NCI-H82 treated with DMSO at 0.1 percent for 48 hours (cell line): Measurements from ENCODE around the gene VTCN1.
"Not testable (repeated sequence)": the region's sequence is repeated elsewhere in the genome, so short reads cannot be mapped to it uniquely, and the experiment has no call there.

Experiments
- DNase-seq: peaks from one replicate; lab custom pipeline; 2025; ENCODE audit not compliant: unreplicated experiment; lab: John Stamatoyannopoulos, UW

VTCN1 gene

GRCh38 chr1:117101858-117102257 is 108.9 kb downstream of the VTCN1 start:
- not testable (repeated sequence) for DNase-seq

- no peak for DNase-seq
These were observed 109.4 kb downstream of the VTCN1 start for GRCh38 chr1:117101334-117101733.

- DNase-seq = no peak
These were observed 112.3 kb downstream of the VTCN1 start for GRCh38 chr1:117098287-117098890.

- no peak for DNase-seq
These were observed 113.3 kb downstream of the VTCN1 start for GRCh38 chr1:117097443-117097842.

- DNase-seq = no peak
These were observed 113.7 kb downstream of the VTCN1 start for GRCh38 chr1:117096951-117097408.

GRCh38 chr1:117094841-117095604 is 115.7 kb downstream of the VTCN1 start:
- DNase-seq = no peak

GRCh38 chr1:117093870-117094621 is 116.7 kb downstream of the VTCN1 start:
- no peak for DNase-seq
